CD4-positive, alpha-beta T cell treated with Interleukin-10 for 1 hour (primary cell): ENCODE results near the gene TK1.

Source experiments
- DNase-seq: peaks from one replicate; pipeline ENCODE4 v3.0.0-alpha.2; 2020

TK1 gene

GRCh38 chr17:78219396-78220150 lies 32.7 kb upstream of the TK1 start:
- no peak for DNase-seq

GRCh38 chr17:78214706-78215061 lies 27.8 kb upstream of the TK1 start:
- no peak for DNase-seq

GRCh38 chr17:78214016-78214705 lies 27.3 kb upstream of the TK1 start, which contains the start of gene BIRC5:
BIRC5 (plus strand) TSS chr17:78214253; CDS start chr17:78214317, 64 bp downstream.
- peak; percentile 89 for DNase-seq

- DNase-seq = no peak
Measured at GRCh38 chr17:78211032-78211431, 24.2 kb upstream of the TK1 start.

- no peak for DNase-seq
Measured at GRCh38 chr17:78210111-78210510, 23.3 kb upstream of the TK1 start.

- DNase-seq = no peak
Measured at GRCh38 chr17:78208486-78208885, 21.6 kb upstream of the TK1 start.

GRCh38 chr17:78206298-78206697 lies 19.4 kb upstream of the TK1 start:
- DNase-seq = no peak

GRCh38 chr17:78205124-78205775 lies 18.4 kb upstream of the TK1 start:
- no peak for DNase-seq

- no peak for DNase-seq
Measured at GRCh38 chr17:78204387-78205123, 17.7 kb upstream of the TK1 start.

- DNase-seq = no peak
Measured at GRCh38 chr17:78202666-78203065, 15.8 kb upstream of the TK1 start.

GRCh38 chr17:78200451-78200850 lies 13.6 kb upstream of the TK1 start:
- DNase-seq = no peak

GRCh38 chr17:78197147-78197832 lies 10.4 kb upstream of the TK1 start:
- DNase-seq = no peak

GRCh38 chr17:78196716-78197115 lies 9.9 kb upstream of the TK1 start:
- no peak for DNase-seq

GRCh38 chr17:78185981-78186691 lies 716 bp downstream of the TK1 start:
- no peak for DNase-seq

GRCh38 chr17:78184868-78185267 lies 2.0 kb downstream of the TK1 start:
- DNase-seq = no peak

GRCh38 chr17:78184351-78184750 lies 2.5 kb downstream of the TK1 start:
- no peak for DNase-seq

- DNase-seq = no peak
Measured at GRCh38 chr17:78183916-78184315, 2.9 kb downstream of the TK1 start.

GRCh38 chr17:78182504-78182903 lies 4.3 kb downstream of the TK1 start:
- no peak for DNase-seq

- DNase-seq = no peak
Measured at GRCh38 chr17:78180508-78180907, 6.3 kb downstream of the TK1 start.

- no peak for DNase-seq
Measured at GRCh38 chr17:78180083-78180482, 6.8 kb downstream of the TK1 start.

GRCh38 chr17:78179372-78179771 lies 7.5 kb downstream of the TK1 start:
- no peak for DNase-seq

GRCh38 chr17:78176548-78177025 lies 10.3 kb downstream of the TK1 start:
- peak; percentile 81 for DNase-seq
